NCI-H1436 treated with DMSO at 0.1 percent for 48 hours (cell line): ENCODE measurements around the gene KPNB1.

Source experiments
- DNase-seq: peaks from one replicate; lab custom pipeline; 2025; lab: John Stamatoyannopoulos, UW

The KPNB1 gene

GRCh38 chr17:47696717-47697642 is 47.3 kb downstream of the KPNB1 start:
- DNase-seq = no peak

- DNase-seq = no peak
These were observed 48.4 kb downstream of the KPNB1 start for GRCh38 chr17:47697906-47698711.

- no peak for DNase-seq
These were observed 49.2 kb downstream of the KPNB1 start for GRCh38 chr17:47698749-47699535.

- DNase-seq = no peak
These were observed 49.8 kb downstream of the KPNB1 start for GRCh38 chr17:47699536-47699840.

- no peak for DNase-seq
These were observed 51.0 kb downstream of the KPNB1 start for GRCh38 chr17:47700471-47701449.

- DNase-seq = no peak
These were observed 51.9 kb downstream of the KPNB1 start for GRCh38 chr17:47701608-47702007.

GRCh38 chr17:47702391-47702995 is 52.8 kb downstream of the KPNB1 start:
- DNase-seq = no peak

GRCh38 chr17:47703191-47703591 is 53.5 kb downstream of the KPNB1 start:
- no peak for DNase-seq

- DNase-seq = no peak
These were observed 54.0 kb downstream of the KPNB1 start for GRCh38 chr17:47703671-47704070.

GRCh38 chr17:47704116-47704515 is 54.4 kb downstream of the KPNB1 start:
- DNase-seq = no peak

- no peak for DNase-seq
These were observed 55.0 kb downstream of the KPNB1 start for GRCh38 chr17:47704736-47705135.

GRCh38 chr17:47705536-47706530 is 56.1 kb downstream of the KPNB1 start:
- DNase-seq = no peak

- DNase-seq = no peak
These were observed 57.5 kb downstream of the KPNB1 start for GRCh38 chr17:47707056-47707804.

- DNase-seq = no peak
These were observed 58.2 kb downstream of the KPNB1 start for GRCh38 chr17:47707884-47708283.

GRCh38 chr17:47708312-47708863 is 58.7 kb downstream of the KPNB1 start:
- no peak for DNase-seq

- no peak for DNase-seq
These were observed 59.3 kb downstream of the KPNB1 start for GRCh38 chr17:47708864-47709541.

- no peak for DNase-seq
These were observed 59.9 kb downstream of the KPNB1 start for GRCh38 chr17:47709594-47709993.
